Measurements from ENCODE around the gene NEUROG3.

DNA sequence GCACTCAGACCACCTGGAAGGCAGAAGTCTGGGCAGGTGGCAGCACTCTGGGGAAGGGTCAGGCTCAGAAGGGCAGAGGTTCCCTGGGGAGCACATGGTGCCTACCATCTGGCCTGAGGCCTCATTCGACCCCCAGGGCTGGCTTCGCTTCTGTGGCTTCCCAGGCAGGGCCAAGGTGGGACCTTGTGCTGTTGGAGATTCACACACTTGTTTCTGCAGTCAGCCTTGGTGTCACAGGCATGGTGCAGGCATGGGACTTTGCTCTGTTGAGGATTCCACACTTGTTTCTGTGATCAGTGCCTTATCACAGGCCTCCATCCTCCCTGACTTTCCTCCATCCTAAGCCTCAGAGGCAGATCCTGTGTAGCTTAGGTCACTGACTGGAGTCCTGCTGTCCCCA, 45.5 kb upstream of the NEUROG3 start:
- TF ChIP-seq POLR2A (IDR thresholded peaks at IDR 0.05; ENCODE audit: low read depth, low read length), result no peak
- TF ChIP-seq, protein P1, sequence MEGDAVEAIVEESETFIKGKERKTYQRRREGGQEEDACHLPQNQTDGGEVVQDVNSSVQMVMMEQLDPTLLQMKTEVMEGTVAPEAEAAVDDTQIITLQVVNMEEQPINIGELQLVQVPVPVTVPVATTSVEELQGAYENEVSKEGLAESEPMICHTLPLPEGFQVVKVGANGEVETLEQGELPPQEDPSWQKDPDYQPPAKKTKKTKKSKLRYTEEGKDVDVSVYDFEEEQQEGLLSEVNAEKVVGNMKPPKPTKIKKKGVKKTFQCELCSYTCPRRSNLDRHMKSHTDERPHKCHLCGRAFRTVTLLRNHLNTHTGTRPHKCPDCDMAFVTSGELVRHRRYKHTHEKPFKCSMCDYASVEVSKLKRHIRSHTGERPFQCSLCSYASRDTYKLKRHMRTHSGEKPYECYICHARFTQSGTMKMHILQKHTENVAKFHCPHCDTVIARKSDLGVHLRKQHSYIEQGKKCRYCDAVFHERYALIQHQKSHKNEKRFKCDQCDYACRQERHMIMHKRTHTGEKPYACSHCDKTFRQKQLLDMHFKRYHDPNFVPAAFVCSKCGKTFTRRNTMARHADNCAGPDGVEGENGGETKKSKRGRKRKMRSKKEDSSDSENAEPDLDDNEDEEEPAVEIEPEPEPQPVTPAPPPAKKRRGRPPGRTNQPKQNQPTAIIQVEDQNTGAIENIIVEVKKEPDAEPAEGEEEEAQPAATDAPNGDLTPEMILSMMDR (IDR thresholded peaks at IDR 0.05 in 2 of 3, conservative IDR thresholded peaks at IDR 0.05 in 1 of 3; ENCODE audit: control insufficient read depth in 2 of 3, extremely low read depth in 1 of 3, insufficient read depth in 1 of 3, low read depth in 3 of 3, low read length in 3 of 3), result no peak
- TF ChIP-seq HCFC1 (IDR thresholded peaks at IDR 0.05; ENCODE audit: low read length), result no peak
- TF ChIP-seq RFX5 (IDR thresholded peaks at IDR 0.05; ENCODE audit: low read depth, low read length), result no peak
- TF ChIP-seq GATAD2B (conservative IDR thresholded peaks at IDR 0.05; ENCODE audit: low read depth), result no peak
- no peak for TF ChIP-seq BRCA1 (IDR thresholded peaks at IDR 0.05; ENCODE audit: low read depth, low read length)
- no peak for TF ChIP-seq RAD21 (IDR thresholded peaks at IDR 0.05; ENCODE audit: insufficient read depth, low read depth, low read length)
- TF ChIP-seq NFXL1 (IDR thresholded peaks at IDR 0.05; ENCODE audit: borderline replicate concordance), result no peak
- TF ChIP-seq EZH2 (IDR thresholded peaks at IDR 0.05; ENCODE audit: borderline replicate concordance, control insufficient read depth, low read depth, low read length), result no peak
- TF ChIP-seq, protein P2, sequence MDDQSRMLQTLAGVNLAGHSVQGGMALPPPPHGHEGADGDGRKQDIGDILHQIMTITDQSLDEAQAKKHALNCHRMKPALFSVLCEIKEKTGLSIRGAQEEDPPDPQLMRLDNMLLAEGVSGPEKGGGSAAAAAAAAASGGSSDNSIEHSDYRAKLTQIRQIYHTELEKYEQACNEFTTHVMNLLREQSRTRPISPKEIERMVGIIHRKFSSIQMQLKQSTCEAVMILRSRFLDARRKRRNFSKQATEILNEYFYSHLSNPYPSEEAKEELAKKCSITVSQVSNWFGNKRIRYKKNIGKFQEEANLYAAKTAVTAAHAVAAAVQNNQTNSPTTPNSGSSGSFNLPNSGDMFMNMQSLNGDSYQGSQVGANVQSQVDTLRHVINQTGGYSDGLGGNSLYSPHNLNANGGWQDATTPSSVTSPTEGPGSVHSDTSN (IDR thresholded peaks at IDR 0.05; ENCODE audit: insufficient replicate concordance, low read depth, low read length), result no peak

All from GM12878 (cell line).